ENCODE measurements around the gene KSR1.

- no peak for TF ChIP-seq POLR2AphosphoS5 (IDR thresholded peaks at IDR 0.05)
- no peak for TF ChIP-seq POLR2A (IDR thresholded peaks at IDR 0.05)
- no peak for TF ChIP-seq CTCF (IDR thresholded peaks at IDR 0.05)
- no peak for TF ChIP-seq EP300 (IDR thresholded peaks at IDR 0.05)
Measured at GRCh38 chr17:27591986-27592385, 135.7 kb downstream of the KSR1 start.
